Measurements from ENCODE around the gene DUSP28. TPM values are rescaled to one million over a fixed set of nuclear protein-coding genes. Genes with fewer than 3 reads are reported as not detected.
A peak's percentile ranks its signal among the peaks of the same experiment; 100 is the strongest.

Gene DUSP28
- total RNA-seq, 4 donors from 2014 or later = 3.4 to 10.8 (median 6.2) TPM

GRCh38 chr2:240579771-240580614 lies 19.8 kb downstream of the DUSP28 start:
- in situ Hi-C loops (cut with MboI; ENCODE audit: low pct_ligation_motif_present in 1 of 4, low pct_unique_long_range_greater_than_20kb in 1 of 4, low sequenced_read_pairs in 3 of 4) = no loop called here

GRCh38 chr2:240581811-240582210 lies 21.7 kb downstream of the DUSP28 start:
- Histone ChIP-seq H3K27ac (no peak overlapping the region), H3K27me3 (no peaks in the 10 kb centered on the region), H3K9me3 (no peaks in the 10 kb centered on the region), H3K4me3 (no peak overlapping the region), H3K36me3 (peaks cover 0 to 12% (median 3%) of the 10 kb centered on the region in 4 donors), H3K4me1 (peaks cover 17 to 34% (median 27%) of the 10 kb centered on the region in 4 donors)
- WGBS, 2 donors (ENCODE audit: low coverage in 1 of 2) = 93 to 100% methylated on average over 1 to 5 of the region's 5 CpGs
- DNase-seq = no peak
- in situ Hi-C loops (cut with MboI; ENCODE audit: low pct_ligation_motif_present in 1 of 4, low pct_unique_long_range_greater_than_20kb in 1 of 4, low sequenced_read_pairs in 3 of 4) (no loop called here), intact Hi-C loops (cut with DNase I; ENCODE audit: low total_unique reads) (no loop called here)
- TF ChIP-seq POLR2AphosphoS5 (IDR thresholded peaks at IDR 0.05) (no peak), EP300 (IDR thresholded peaks at IDR 0.05; ENCODE audit: low read depth) (no peak), POLR2A (IDR thresholded peaks at IDR 0.05) (no peak)
- TF ChIP-seq, protein P1, sequence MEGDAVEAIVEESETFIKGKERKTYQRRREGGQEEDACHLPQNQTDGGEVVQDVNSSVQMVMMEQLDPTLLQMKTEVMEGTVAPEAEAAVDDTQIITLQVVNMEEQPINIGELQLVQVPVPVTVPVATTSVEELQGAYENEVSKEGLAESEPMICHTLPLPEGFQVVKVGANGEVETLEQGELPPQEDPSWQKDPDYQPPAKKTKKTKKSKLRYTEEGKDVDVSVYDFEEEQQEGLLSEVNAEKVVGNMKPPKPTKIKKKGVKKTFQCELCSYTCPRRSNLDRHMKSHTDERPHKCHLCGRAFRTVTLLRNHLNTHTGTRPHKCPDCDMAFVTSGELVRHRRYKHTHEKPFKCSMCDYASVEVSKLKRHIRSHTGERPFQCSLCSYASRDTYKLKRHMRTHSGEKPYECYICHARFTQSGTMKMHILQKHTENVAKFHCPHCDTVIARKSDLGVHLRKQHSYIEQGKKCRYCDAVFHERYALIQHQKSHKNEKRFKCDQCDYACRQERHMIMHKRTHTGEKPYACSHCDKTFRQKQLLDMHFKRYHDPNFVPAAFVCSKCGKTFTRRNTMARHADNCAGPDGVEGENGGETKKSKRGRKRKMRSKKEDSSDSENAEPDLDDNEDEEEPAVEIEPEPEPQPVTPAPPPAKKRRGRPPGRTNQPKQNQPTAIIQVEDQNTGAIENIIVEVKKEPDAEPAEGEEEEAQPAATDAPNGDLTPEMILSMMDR (IDR thresholded peaks at IDR 0.05) = no peak

More at GRCh38 chr2:240579771-240580614, 19.8 kb downstream of the DUSP28 start:
- Histone ChIP-seq H3K36me3 (peaks cover 0 to 21% (median 4%) of the 10 kb centered on the region in 4 donors), H3K4me1 (peaks cover 11 to 26% (median 18%) of the 10 kb centered on the region in 4 donors), H3K27me3 (no peaks in the 10 kb centered on the region), H3K9me3 (no peaks in the 10 kb centered on the region), H3K27ac (peak overlapping the region; percentile 23 to 69 (median 49)), H3K4me3 (no peak overlapping the region)
- 20 to 50% methylated on average over 2 to 27 of the region's 27 CpGs for WGBS, 2 donors (ENCODE audit: low coverage in 1 of 2)
- peak; percentile 84 for DNase-seq
- intact Hi-C loops (cut with DNase I; ENCODE audit: low total_unique reads) = no loop called here
- no peak for TF ChIP-seq EP300 (IDR thresholded peaks at IDR 0.05; ENCODE audit: low read depth)
- peak in 1 of 3 donors; percentile 39 for TF ChIP-seq POLR2AphosphoS5 (IDR thresholded peaks at IDR 0.05)
- TF ChIP-seq, protein P1 (IDR thresholded peaks at IDR 0.05) = peak; percentile 43 to 61 (median 52)
- TF ChIP-seq POLR2A (IDR thresholded peaks at IDR 0.05) = no peak

DNA sequence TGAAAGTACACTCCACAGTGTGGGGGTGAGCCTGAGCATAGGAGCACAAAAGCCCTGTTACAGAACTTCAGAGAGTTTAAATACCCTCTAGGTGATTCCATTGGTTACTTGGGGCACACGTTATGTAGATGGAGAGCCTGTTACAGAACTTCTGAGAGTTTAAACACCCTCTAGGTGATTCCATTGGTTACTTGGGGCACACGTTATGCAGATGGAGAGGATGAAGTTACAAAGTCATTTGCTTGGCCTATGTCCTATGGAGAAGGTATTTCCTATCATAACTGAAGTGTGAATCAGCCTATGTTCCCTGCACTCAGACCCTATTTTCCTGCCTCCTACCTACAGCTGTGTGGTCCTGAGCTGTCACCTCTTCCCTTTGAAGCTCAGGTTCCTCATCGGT lies 22.6 kb downstream of the DUSP28 start:
- in situ Hi-C loops (cut with MboI; ENCODE audit: low pct_ligation_motif_present in 1 of 4, low pct_unique_long_range_greater_than_20kb in 1 of 4, low sequenced_read_pairs in 3 of 4) = no loop called here
- TF ChIP-seq EP300 (IDR thresholded peaks at IDR 0.05; ENCODE audit: low read depth) = no peak
- no peak for TF ChIP-seq POLR2A (IDR thresholded peaks at IDR 0.05)
- no peak for TF ChIP-seq POLR2AphosphoS5 (IDR thresholded peaks at IDR 0.05)
- TF ChIP-seq, protein P1 (IDR thresholded peaks at IDR 0.05) = no peak
- 90 to 100% methylated on average over 1 to 3 of the region's 3 CpGs for WGBS, 2 donors (ENCODE audit: low coverage in 1 of 2)

GRCh38 chr2:240583774-240584173 lies 23.6 kb downstream of the DUSP28 start:
- Histone ChIP-seq H3K4me1 (peaks cover 32 to 50% (median 40%) of the 10 kb centered on the region in 4 donors), H3K27me3 (no peaks in the 10 kb centered on the region), H3K36me3 (no peaks in the 10 kb centered on the region), H3K27ac (peak overlapping the region in 1 of 4 donors; percentile 50), H3K9me3 (no peaks in the 10 kb centered on the region), H3K4me3 (no peak overlapping the region)
- 90% methylated on average over 3 to 4 of the region's 4 CpGs for WGBS, 2 donors (ENCODE audit: low coverage in 1 of 2)
- in situ Hi-C loops (cut with MboI; ENCODE audit: low pct_ligation_motif_present in 1 of 4, low pct_unique_long_range_greater_than_20kb in 1 of 4, low sequenced_read_pairs in 3 of 4) (no loop called here), intact Hi-C loops (cut with DNase I; ENCODE audit: low total_unique reads) (no loop called here)
- DNase-seq = no peak
- TF ChIP-seq, protein P1 (IDR thresholded peaks at IDR 0.05) = no peak
- TF ChIP-seq POLR2AphosphoS5 (IDR thresholded peaks at IDR 0.05) (no peak), EP300 (IDR thresholded peaks at IDR 0.05; ENCODE audit: low read depth) (no peak), POLR2A (IDR thresholded peaks at IDR 0.05) (no peak)

More for the DNA sequence above, 22.6 kb downstream of the DUSP28 start:
- intact Hi-C loops (cut with DNase I; ENCODE audit: low total_unique reads) = no loop called here
- Histone ChIP-seq H3K36me3 (peaks cover 0 to 3% (median 0%) of the 10 kb centered on the region in 4 donors), H3K27me3 (no peaks in the 10 kb centered on the region), H3K27ac (no peak overlapping the region), H3K4me3 (no peak overlapping the region), H3K4me1 (peaks cover 23 to 41% (median 34%) of the 10 kb centered on the region in 4 donors), H3K9me3 (no peaks in the 10 kb centered on the region)
- DNase-seq = no peak

Data from transverse colon (tissue), 4 donors.